RWPE2 (cell line): ENCODE results near the gene C2orf15.

ENCODE experiments used
- ATAC-seq: fragments of 200-7000 bp; cut with Tn5 transposase; 3 replicates; pipeline ENCODE4 v1.9.1; 2021; ENCODE audit warnings: low read depth
- DNase-seq: peaks from one replicate; pipeline ENCODE4 v3.0.0-alpha.2; 2020; ENCODE audit warnings: low spot score
- H3K27ac ChIP-seq: fragments of 450-650 bp; 2 replicates; pipeline ENCODE4 v1.5.1; 2017; ENCODE audit warnings: mild to moderate bottlenecking; ENCODE audit not compliant: poor library complexity, severe bottlenecking
- H3K27me3 ChIP-seq: fragments of 250-450 bp; sonication (Bioruptor Pico); 2 replicates; pipeline ENCODE4 v1.5.1; 2021; ENCODE audit warnings: mild to moderate bottlenecking, moderate library complexity; ENCODE audit not compliant: insufficient read depth, poor library complexity, severe bottlenecking
- H3K36me3 ChIP-seq: fragments of 250-450 bp; sonication (Bioruptor Pico); 2 replicates; pipeline ENCODE4 v1.5.1; 2020; ENCODE audit warnings: low read depth, mild to moderate bottlenecking, moderate library complexity
- H3K4me1 ChIP-seq: fragments of 250-450 bp; sonication (Bioruptor Pico); 2 replicates; pipeline ENCODE4 v1.5.1; 2021; ENCODE audit warnings: mild to moderate bottlenecking, moderate library complexity; ENCODE audit not compliant: insufficient read depth, poor library complexity, severe bottlenecking
- H3K4me3 ChIP-seq: fragments of 250-450 bp; sonication (Bioruptor Pico); 2 replicates; pipeline ENCODE4 v1.5.1; 2021; ENCODE audit warnings: mild to moderate bottlenecking, moderate library complexity; ENCODE audit not compliant: severe bottlenecking
- H3K9me3 ChIP-seq: fragments of 250-450 bp; sonication (Bioruptor Pico); 2 replicates; pipeline ENCODE4 v1.5.1; 2021; ENCODE audit warnings: mild to moderate bottlenecking, moderate library complexity; ENCODE audit not compliant: severe bottlenecking
- CTCF ChIP-seq: fragments of 450-650 bp; IDR thresholded peaks from one replicate; pipeline ENCODE4 v1.5.1; 2017; ENCODE audit warnings: mild to moderate bottlenecking, moderate library complexity; ENCODE audit not compliant: poor library complexity, severe bottlenecking

The C2orf15 gene

GRCh38 chr2:99139003-99139402 lies 2.5 kb upstream of the C2orf15 start:
- peaks cover 3% of the 10 kb centered on the region for H3K9me3 ChIP-seq
- H3K4me1 ChIP-seq, result peaks cover 3% of the 10 kb centered on the region
- H3K27ac ChIP-seq, result no peak overlapping the region
- no peaks in the 10 kb centered on the region for H3K36me3 ChIP-seq
- no peaks in the 10 kb centered on the region for H3K27me3 ChIP-seq
- no peak for TF ChIP-seq CTCF
- DNase-seq (no peak), ATAC-seq (no peak)
- H3K4me3 ChIP-seq, result no peak overlapping the region

- Histone ChIP-seq H3K4me1 (peaks cover 3% of the 10 kb centered on the region), H3K27ac (peak overlapping the region; percentile 52), H3K36me3 (no peaks in the 10 kb centered on the region), H3K27me3 (no peaks in the 10 kb centered on the region), H3K9me3 (no peaks in the 10 kb centered on the region), H3K4me3 (peak overlapping the region; percentile 80)
- no peak for TF ChIP-seq CTCF
- ATAC-seq, result no peak; the same call in 2 of the 3 replicates
- DNase-seq, result no peak
Measured at GRCh38 chr2:99140056-99140859, 1.2 kb upstream of the C2orf15 start.

GRCh38 chr2:99140860-99141109 lies 722 bp upstream of the C2orf15 start:
- H3K4me3 ChIP-seq, result peak overlapping the region; percentile 80
- no peaks in the 10 kb centered on the region for H3K36me3 ChIP-seq
- ATAC-seq (peak; percentile 45), DNase-seq (no peak)
- TF ChIP-seq CTCF, result no peak
- peak overlapping the region; percentile 52 for H3K27ac ChIP-seq
- peaks cover 3% of the 10 kb centered on the region for H3K4me1 ChIP-seq
- H3K27me3 ChIP-seq, result no peaks in the 10 kb centered on the region
- no peaks in the 10 kb centered on the region for H3K9me3 ChIP-seq

GRCh38 chr2:99150706-99151105 lies 9.2 kb downstream of the C2orf15 start:
- no peak for TF ChIP-seq CTCF
- H3K9me3 ChIP-seq, result no peaks in the 10 kb centered on the region
- ATAC-seq (no peak), DNase-seq (no peak)
- no peaks in the 10 kb centered on the region for H3K27me3 ChIP-seq
- H3K4me1 ChIP-seq, result no peaks in the 10 kb centered on the region
- H3K4me3 ChIP-seq, result no peak overlapping the region
- no peaks in the 10 kb centered on the region; the same call in 1 of the 2 replicates for H3K36me3 ChIP-seq
- H3K27ac ChIP-seq, result no peak overlapping the region

- no peak for TF ChIP-seq CTCF
- ATAC-seq (no peak), DNase-seq (no peak)
- Histone ChIP-seq H3K27me3 (no peaks in the 10 kb centered on the region), H3K4me3 (no peak overlapping the region), H3K4me1 (no peaks in the 10 kb centered on the region), H3K27ac (no peak overlapping the region), H3K36me3 (peaks cover 6% of the 10 kb centered on the region), H3K9me3 (no peaks in the 10 kb centered on the region)
Measured at GRCh38 chr2:99152199-99152895, 10.8 kb downstream of the C2orf15 start.
